HL-60 (cell line): Measurements from ENCODE around the gene ITPK1.

ENCODE experiments used
- CTCF ChIP-seq: IDR thresholded peaks from one replicate; pipeline ENCODE4 v1.5.1; 2011; ENCODE audit warnings: low read length, control low read depth, inconsistent platforms; ENCODE audit not compliant: insufficient read depth
- POLR2AphosphoS5 ChIP-seq: IDR thresholded peaks from 2 replicates; pipeline ENCODE4 v1.6.1; 2012; ENCODE audit warnings: low read depth

- no peak for TF ChIP-seq POLR2AphosphoS5
- TF ChIP-seq CTCF: no peak
These were observed 201.6 kb downstream of the ITPK1 start for GRCh38 chr14:92914087-92914656.
